PC-9 (cell line): Measurements from ENCODE around the gene CALN1.

Experiments
- CTCF ChIP-seq: fragments of 200-600 bp; sonication (generic); conservative IDR thresholded peaks from 2 replicates; pipeline ENCODE4 v1.6.1; 2017; ENCODE audit warnings: mixed run types, antibody characterized with exemption, mild to moderate bottlenecking, moderate library complexity
- EZH2 ChIP-seq: fragments of 200-600 bp; sonication (generic); IDR thresholded peaks from 2 replicates; pipeline ENCODE4 v1.8.0; 2017; ENCODE audit warnings: antibody characterized with exemption, low read depth

GRCh38 chr7:72213769-72214168 lies 198.4 kb downstream of the CALN1 start:
- TF ChIP-seq CTCF (no peak), EZH2 (no peak)
